Adipocyte (in vitro differentiated cells): ENCODE data around the gene NES.

ENCODE experiments used
- DNase-seq: peaks from one replicate; pipeline ENCODE4 v3.0.0-alpha.2; 2015; ENCODE audit warnings: low read depth
- H3K27me3 ChIP-seq: replicated peaks from 2 replicates; pipeline ENCODE4 v1.7.0; 2013; ENCODE audit warnings: mild to moderate bottlenecking, low read length, moderate library complexity; ENCODE audit not compliant: control insufficient read depth, insufficient read depth
- H3K36me3 ChIP-seq: 2 replicates; pipeline ENCODE4 v1.7.0; 2013; ENCODE audit warnings: low read length, mild to moderate bottlenecking, moderate library complexity; ENCODE audit not compliant: control insufficient read depth, insufficient read depth, severe bottlenecking
- H3K4me1 ChIP-seq: 2 replicates; pipeline ENCODE4 v1.7.0; 2013; ENCODE audit warnings: mild to moderate bottlenecking, low read length, moderate library complexity; ENCODE audit not compliant: control insufficient read depth, insufficient read depth
- H3K4me3 ChIP-seq: 2 replicates; pipeline ENCODE4 v1.7.0; 2013; ENCODE audit warnings: mild to moderate bottlenecking, low read length, moderate library complexity
- H3K9ac ChIP-seq: 2 replicates; pipeline ENCODE4 v1.7.0; 2013; ENCODE audit warnings: mild to moderate bottlenecking, low read length, moderate library complexity
- H3K9me3 ChIP-seq: 2 replicates; pipeline ENCODE4 v1.7.0; 2013; ENCODE audit warnings: mild to moderate bottlenecking, low read length, moderate library complexity; ENCODE audit not compliant: control insufficient read depth

Gene NES

DNA sequence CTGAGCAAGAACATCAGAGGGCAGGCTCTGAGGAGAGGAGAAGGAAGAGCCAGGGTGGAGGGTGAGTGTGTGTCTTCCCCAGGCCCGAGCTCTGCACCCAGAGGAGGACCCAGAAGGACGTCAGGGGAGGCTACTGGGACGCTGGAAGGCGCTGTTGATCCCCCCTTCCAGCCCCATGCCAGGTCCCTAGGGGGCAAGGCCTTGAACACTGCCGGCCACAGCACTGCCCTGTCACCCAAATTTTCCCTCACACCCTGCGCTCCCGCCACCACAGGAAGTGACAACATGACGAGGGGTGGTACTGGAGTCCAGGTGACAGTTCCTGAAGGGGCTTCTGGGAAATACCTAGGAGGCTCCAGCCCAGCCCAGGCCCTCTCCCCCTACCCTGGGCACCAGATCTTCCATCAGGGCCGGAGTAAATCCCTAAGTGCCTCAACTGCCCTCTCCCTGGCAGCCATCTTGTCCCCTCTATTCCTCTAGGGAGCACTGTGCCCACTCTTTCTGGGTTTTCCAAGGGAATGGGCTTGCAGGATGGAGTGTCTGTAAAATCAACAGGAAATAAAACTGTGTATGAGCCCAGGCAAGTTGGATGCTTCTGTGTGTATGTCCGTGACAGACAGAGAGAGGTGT, 18.1 kb downstream of the NES start:
- no peaks in the 10 kb centered on the region for H3K9me3 ChIP-seq
- no peak for DNase-seq
- no peaks in the 10 kb centered on the region for H3K36me3 ChIP-seq
- no peak overlapping the region for H3K4me3 ChIP-seq
- H3K9ac ChIP-seq: peak overlapping the region; percentile 60
- peaks cover 42% of the 10 kb centered on the region for H3K4me1 ChIP-seq
- peaks cover 28% of the 10 kb centered on the region for H3K27me3 ChIP-seq

GRCh38 chr1:156658496-156658895, 18.7 kb downstream of the NES start:
- no peaks in the 10 kb centered on the region for H3K9me3 ChIP-seq
- H3K4me1 ChIP-seq: peaks cover 40% of the 10 kb centered on the region
- H3K9ac ChIP-seq: no peak overlapping the region
- no peak for DNase-seq
- peaks cover 34% of the 10 kb centered on the region for H3K27me3 ChIP-seq
- no peaks in the 10 kb centered on the region for H3K36me3 ChIP-seq
- no peak overlapping the region for H3K4me3 ChIP-seq

DNA sequence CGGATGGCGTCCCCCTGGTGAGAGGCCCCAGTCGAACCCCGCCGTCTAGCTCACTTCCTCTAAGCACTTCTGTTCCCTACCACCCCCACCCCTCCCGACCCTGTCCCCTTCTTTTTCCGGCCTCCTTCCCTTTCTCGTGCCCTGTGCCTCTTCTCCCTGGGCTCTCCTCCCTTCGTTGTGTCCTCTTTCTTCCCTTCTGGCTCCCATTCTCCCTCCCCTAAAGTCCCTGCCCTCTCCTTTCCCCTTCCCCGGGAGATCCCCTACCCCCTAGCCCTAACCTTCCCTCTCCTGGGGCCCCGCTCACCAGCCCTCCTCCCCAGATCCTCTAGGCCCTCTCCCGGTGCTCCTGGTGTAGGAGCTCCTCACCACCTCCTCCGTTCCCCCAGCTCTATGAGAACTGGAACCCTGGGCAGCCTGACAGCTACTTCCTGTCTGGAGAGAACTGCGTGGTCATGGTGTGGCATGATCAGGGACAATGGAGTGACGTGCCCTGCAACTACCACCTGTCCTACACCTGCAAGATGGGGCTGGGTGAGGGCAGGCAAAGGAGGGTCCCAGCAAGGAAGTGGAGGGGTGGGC, 19.4 kb downstream of the NES start:
- Histone ChIP-seq H3K27me3 (peaks cover 40% of the 10 kb centered on the region), H3K4me1 (peaks cover 37% of the 10 kb centered on the region), H3K36me3 (no peaks in the 10 kb centered on the region), H3K4me3 (no peak overlapping the region), H3K9ac (no peak overlapping the region), H3K9me3 (no peaks in the 10 kb centered on the region)
- DNase-seq: no peak

DNA sequence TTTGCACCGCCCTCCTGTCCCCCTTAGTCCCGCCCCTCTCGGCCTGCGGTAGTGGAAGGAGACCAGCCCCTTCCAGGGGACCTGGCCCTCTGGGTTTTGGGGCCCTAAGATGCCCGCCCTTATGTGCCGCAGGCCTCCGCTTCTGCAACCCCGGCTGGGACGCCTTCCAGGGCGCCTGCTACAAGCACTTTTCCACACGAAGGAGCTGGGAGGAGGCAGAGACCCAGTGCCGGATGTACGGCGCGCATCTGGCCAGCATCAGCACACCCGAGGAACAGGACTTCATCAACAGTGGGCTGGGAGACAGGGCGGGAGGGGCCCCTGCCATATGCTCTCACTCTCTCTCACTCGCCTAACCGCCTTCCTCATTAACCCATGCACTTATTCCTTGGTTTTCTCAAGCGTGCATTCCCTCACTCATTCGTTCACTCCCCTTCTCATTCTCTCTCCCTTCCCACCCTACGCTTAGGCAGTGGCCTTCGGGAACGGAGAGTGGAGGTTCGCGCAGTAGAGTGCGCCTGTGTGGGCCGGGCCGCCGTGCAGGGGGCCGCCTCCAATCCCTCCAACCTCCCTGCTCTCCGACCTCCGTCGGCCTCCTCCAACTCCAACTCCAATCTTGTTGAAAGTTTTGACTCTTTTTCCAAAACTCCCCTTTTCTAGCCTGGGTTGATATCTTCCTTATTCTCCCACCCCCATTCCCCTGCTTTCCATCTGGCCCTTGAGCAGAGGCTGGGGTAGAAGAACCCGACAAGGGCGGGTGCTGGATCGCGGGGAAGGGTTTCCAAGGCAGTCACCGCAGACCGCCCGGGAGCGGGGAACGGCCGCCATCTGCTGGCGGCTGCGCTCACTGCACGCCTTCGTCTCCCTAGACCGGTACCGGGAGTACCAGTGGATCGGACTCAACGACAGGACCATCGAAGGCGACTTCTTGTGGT, 20.1 kb downstream of the NES start:
- peaks cover 40% of the 10 kb centered on the region for H3K27me3 ChIP-seq
- H3K36me3 ChIP-seq: no peaks in the 10 kb centered on the region
- H3K4me3 ChIP-seq: peak overlapping the region; percentile 45
- H3K9me3 ChIP-seq: no peaks in the 10 kb centered on the region
- peaks cover 30% of the 10 kb centered on the region for H3K4me1 ChIP-seq
- no peak overlapping the region for H3K9ac ChIP-seq
- DNase-seq: peak; percentile 89

- Histone ChIP-seq H3K9me3 (no peaks in the 10 kb centered on the region), H3K4me1 (peaks cover 19% of the 10 kb centered on the region), H3K4me3 (no peak overlapping the region), H3K27me3 (peaks cover 49% of the 10 kb centered on the region), H3K9ac (no peak overlapping the region), H3K36me3 (no peaks in the 10 kb centered on the region)
- DNase-seq: no peak
Observed at GRCh38 chr1:156655904-156656516, 21.2 kb downstream of the NES start.

DNA sequence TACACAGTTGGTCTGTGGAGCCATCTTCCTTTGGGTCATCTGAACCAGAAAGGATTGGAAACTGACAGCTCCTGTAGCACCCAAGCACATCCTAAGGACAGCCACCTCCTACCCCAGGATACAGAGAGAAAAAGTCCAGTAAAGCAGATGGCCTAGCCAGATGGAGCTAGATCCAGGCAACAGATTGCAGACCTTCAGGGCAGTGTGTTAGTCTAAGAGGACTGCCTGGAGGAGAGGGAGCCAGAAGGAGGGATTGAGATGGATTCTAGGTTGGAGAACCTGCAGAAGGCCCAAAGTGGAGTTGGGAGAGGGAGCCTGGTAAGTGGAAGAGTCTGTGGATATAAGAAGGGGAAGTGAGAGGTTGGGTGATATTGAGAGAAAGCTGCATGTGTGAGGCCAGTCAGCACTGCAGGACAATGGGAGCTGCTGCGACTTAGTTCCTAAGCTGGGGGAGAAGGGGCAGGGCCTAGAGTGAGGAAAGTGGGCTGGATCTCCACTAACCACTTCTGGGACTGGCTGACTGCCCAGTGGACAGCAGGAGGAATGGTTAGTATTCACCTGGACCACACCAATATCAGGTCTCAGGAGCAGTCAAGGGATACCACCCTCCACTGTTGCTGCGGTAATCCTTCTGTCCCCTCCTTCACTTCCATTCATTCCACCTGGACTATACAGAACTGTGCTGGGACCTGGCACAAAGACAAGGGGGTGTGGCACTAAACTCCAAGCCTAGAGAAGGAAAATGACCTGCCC, 21.9 kb downstream of the NES start:
- H3K4me1 ChIP-seq: peaks cover 12% of the 10 kb centered on the region
- H3K9me3 ChIP-seq: no peaks in the 10 kb centered on the region
- no peak overlapping the region for H3K4me3 ChIP-seq
- H3K9ac ChIP-seq: no peak overlapping the region
- no peak for DNase-seq
- H3K27me3 ChIP-seq: peaks cover 53% of the 10 kb centered on the region
- H3K36me3 ChIP-seq: no peaks in the 10 kb centered on the region

DNA sequence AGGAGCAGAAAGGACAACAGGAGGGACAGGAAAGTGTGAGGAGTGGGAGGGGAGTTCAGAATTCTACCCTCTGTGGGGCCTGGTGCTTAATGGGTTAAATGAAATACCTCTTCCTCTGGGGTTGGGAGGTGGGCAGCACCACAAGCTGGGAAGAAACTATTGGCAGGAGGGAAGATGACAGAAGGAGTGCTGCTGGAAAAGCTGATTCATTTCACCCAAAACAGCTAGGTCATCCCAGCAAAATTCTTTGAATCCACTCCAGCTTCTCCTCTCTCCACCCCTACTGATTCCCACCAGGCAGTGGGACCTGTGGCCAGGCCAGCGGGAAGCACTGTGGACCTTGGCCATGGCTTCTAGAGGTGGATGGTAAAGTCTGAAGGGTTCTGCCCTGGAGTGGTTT, 22.5 kb downstream of the NES start:
- peaks cover 9% of the 10 kb centered on the region for H3K4me1 ChIP-seq
- H3K36me3 ChIP-seq: no peaks in the 10 kb centered on the region
- no peak overlapping the region for H3K4me3 ChIP-seq
- H3K27me3 ChIP-seq: peaks cover 58% of the 10 kb centered on the region
- DNase-seq: no peak
- no peaks in the 10 kb centered on the region for H3K9me3 ChIP-seq
- no peak overlapping the region for H3K9ac ChIP-seq

DNA sequence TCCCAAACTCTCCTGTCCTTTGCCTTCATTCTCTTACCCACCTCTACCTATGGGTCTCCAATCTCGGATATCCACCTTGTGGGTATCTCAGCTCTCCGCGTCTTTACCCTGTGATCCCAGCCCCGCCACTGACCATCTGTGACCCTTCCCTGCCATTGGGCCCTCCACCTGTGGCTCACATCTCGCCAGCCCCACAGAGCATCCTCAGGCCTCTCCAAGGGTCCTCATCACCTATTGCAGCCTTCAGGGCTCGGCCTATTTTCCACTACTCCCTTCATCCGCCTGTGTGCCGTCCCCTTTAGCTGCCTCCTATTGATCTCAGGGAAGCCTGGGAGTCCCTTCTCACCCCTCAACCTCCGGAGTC, 24.2 kb downstream of the NES start:
- Histone ChIP-seq H3K4me1 (peaks cover 6% of the 10 kb centered on the region), H3K36me3 (no peaks in the 10 kb centered on the region), H3K9ac (no peak overlapping the region), H3K9me3 (no peaks in the 10 kb centered on the region), H3K27me3 (peaks cover 73% of the 10 kb centered on the region), H3K4me3 (no peak overlapping the region)
- no peak for DNase-seq

DNA sequence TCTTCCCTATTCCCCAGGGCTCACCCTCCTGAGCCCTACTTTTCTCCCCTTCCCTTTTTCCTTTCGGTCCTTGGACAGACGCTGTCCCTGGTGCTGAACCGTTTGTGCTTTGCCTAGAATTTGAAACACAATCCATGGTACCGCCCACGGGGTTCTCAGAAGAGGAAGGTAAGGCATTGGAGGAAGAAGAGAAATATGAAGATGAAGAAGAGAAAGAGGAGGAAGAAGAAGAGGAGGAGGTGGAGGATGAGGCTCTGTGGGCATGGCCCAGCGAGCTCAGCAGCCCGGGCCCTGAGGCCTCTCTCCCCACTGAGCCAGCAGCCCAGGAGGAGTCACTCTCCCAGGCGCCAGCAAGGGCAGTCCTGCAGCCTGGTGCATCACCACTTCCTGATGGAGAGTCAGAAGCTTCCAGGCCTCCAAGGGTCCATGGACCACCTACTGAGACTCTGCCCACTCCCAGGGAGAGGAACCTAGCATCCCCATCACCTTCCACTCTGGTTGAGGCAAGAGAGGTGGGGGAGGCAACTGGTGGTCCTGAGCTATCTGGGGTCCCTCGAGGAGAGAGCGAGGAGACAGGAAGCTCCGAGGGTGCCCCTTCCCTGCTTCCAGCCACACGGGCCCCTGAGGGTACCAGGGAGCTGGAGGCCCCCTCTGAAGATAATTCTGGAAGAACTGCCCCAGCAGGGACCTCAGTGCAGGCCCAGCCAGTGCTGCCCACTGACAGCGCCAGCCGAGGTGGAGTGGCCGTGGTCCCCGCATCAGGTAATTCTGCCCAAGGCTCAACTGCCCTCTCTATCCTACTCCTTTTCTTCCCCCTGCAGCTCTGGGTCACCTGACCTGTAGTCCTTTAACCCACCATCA, 24.8 kb downstream of the NES start:
- Histone ChIP-seq H3K4me3 (no peak overlapping the region), H3K27me3 (peaks cover 79% of the 10 kb centered on the region)

DNA sequence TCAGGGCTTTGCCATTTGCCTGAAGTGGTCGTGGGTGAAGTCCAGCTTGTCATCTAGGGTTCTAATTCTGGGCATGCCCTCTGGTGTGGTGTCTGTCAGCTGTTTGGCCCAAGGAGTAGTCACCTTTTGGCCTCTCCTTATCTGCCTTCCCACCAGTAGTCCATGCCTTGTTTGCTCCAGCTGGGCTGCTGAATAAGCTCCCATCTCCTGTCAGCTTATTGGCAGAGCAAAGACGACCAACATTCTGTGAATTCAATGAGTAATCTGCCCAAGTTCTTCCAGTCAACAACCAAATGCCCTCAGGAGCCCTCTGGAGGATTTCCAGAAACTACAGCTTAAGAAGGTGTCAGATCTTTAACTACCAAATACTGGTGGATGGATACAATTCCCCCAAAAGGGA, 28.3 kb downstream of the NES start:
- H3K9ac ChIP-seq: no peak overlapping the region
- no peaks in the 10 kb centered on the region for H3K4me1 ChIP-seq
- no peak for DNase-seq
- H3K27me3 ChIP-seq: peaks cover 84% of the 10 kb centered on the region
- no peak overlapping the region for H3K4me3 ChIP-seq
- no peaks in the 10 kb centered on the region for H3K36me3 ChIP-seq
- H3K9me3 ChIP-seq: no peaks in the 10 kb centered on the region

More for the DNA sequence above, 24.8 kb downstream of the NES start:
- H3K4me1 ChIP-seq: peaks cover 6% of the 10 kb centered on the region
- DNase-seq: peak; percentile 74
- no peaks in the 10 kb centered on the region for H3K36me3 ChIP-seq
- no peaks in the 10 kb centered on the region for H3K9me3 ChIP-seq
- H3K9ac ChIP-seq: no peak overlapping the region
